D721Med (cell line): ENCODE data around the gene DUSP22.

Experiments used
- DNase-seq: peaks from one replicate; pipeline ENCODE4 v3.0.0; 2011; ENCODE audit warnings: low spot score; ENCODE audit not compliant: insufficient read length
- FAIRE-seq: peaks from 2 replicates; lab custom pipeline; 2011; peaks lifted over from hg19 to GRCh38; lab: Jason Lieb, UNC
- TF ChIP-seq, protein P1 (sequence below): IDR thresholded peaks from 2 replicates; pipeline ENCODE4 v1.5.1; 2012; ENCODE audit warnings: mild to moderate bottlenecking, control low read depth; ENCODE audit not compliant: insufficient read depth; ENCODE audit errors: missing control alignments

DUSP22 gene

GRCh38 chr6:254016-254415, 38.3 kb upstream of the DUSP22 start:
- TF ChIP-seq, protein P1, sequence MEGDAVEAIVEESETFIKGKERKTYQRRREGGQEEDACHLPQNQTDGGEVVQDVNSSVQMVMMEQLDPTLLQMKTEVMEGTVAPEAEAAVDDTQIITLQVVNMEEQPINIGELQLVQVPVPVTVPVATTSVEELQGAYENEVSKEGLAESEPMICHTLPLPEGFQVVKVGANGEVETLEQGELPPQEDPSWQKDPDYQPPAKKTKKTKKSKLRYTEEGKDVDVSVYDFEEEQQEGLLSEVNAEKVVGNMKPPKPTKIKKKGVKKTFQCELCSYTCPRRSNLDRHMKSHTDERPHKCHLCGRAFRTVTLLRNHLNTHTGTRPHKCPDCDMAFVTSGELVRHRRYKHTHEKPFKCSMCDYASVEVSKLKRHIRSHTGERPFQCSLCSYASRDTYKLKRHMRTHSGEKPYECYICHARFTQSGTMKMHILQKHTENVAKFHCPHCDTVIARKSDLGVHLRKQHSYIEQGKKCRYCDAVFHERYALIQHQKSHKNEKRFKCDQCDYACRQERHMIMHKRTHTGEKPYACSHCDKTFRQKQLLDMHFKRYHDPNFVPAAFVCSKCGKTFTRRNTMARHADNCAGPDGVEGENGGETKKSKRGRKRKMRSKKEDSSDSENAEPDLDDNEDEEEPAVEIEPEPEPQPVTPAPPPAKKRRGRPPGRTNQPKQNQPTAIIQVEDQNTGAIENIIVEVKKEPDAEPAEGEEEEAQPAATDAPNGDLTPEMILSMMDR = no peak
- FAIRE-seq (no peak), DNase-seq (no peak)

DNA sequence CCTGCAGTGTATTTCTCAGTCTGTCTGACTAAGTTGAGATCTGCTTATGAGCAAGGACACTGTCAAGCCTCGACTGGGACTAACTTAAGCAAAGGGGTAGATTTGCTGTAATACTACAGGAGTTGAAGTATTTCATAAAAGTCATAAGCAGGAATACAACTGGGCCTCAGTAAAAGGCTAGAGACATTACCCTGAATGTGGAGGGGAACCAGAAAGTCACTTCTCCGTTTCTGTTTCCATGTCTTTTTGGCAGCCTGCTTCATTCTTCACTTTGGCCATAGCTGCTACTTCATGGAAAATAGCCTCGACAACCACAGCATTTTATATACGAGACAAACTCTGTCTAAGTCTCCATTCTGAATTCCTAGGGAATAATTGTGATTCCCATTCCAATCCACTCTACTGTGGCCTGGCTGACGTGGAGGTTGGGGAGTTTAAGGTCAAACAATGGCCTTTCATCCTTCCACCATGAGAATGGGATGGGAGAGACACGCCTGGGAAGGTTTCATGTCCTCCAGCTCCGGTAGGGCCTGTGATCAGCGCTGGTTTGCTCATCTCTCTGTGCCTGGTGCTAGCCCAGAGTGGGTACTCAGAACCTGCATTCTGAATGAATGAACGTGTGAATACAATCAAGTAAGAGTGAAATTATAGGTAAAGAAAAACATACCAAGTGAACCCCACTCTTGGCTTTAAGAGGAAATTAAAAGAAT, 37.1 kb upstream of the DUSP22 start:
- no peak for FAIRE-seq
- no peak for DNase-seq
- TF ChIP-seq, protein P1 = no peak

GRCh38 chr6:255751-256083, 36.6 kb upstream of the DUSP22 start:
- FAIRE-seq = no peak
- TF ChIP-seq, protein P1 = no peak

DNA sequence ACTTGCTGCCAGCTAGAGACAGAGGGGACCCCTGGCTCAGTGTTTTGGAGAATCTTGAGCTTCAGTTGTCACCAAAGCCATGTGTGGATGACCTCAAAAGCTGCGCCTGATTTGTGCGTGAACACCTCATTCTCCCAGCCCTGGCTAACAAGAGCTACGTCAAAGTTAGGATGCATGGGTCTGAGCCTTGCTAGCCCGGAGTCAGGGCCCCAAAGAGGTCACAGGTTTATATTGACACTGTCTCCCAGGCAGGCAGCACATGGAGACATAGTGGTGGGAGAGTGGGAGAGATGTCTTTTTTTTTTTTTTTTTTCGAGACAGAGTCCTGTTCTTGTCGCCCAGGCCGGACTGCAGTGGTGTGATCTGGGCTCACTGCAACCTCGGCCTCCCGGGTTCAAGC, 36.1 kb upstream of the DUSP22 start:
- TF ChIP-seq, protein P1 = no peak
- FAIRE-seq = no peak
- no peak for DNase-seq

More at GRCh38 chr6:255751-256083, 36.6 kb upstream of the DUSP22 start:
- DNase-seq = no peak

DNA sequence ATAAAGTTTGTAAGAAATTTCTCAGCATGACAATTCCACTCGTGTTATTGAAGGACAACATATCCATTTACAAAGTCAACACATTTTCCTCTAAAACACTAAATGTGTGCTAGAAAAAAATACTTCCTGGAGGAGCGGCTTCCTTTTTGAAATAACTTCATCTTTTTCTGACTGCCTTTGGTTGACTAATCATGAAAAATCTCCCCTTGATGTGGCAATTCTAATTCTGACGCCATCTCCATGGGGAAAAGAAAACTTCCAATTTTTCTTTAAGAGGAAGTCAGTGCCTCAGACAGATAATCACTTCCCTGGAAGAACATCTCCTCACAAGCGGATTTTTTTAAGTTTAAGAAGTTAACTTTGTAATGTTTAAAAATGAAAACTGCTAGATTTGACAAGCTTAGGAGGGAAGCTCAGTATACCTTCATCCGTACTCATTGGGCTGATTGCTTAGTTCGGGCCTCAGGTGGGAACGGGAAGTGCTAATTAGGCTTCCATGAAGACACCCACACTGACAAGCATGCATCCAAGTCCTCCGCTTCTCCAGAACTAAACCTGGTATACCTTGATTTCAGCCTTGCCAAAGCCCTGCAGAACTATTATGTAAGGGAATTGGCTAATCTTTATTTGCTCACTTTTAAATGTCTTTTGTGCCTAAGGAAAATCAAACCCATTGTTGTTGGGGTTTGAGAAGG, 35.1 kb upstream of the DUSP22 start:
- no peak for FAIRE-seq
- DNase-seq = no peak

GRCh38 chr6:257774-258173, 34.5 kb upstream of the DUSP22 start:
- TF ChIP-seq, protein P1 = no peak
- FAIRE-seq (no peak), DNase-seq (no peak)

More for the DNA sequence above, 35.1 kb upstream of the DUSP22 start:
- TF ChIP-seq, protein P1 = no peak

- no peak for FAIRE-seq
- DNase-seq = no peak
- TF ChIP-seq, protein P1 = no peak
These were observed 33.0 kb upstream of the DUSP22 start for GRCh38 chr6:259316-259715.
